Fibroblast of skin of right biceps (primary cell): ENCODE data around the gene CAP1.

Experiments used
- DNase-seq: peaks from one replicate; pipeline ENCODE4 v3.0.0-alpha.2; 2013

Gene CAP1

DNA sequence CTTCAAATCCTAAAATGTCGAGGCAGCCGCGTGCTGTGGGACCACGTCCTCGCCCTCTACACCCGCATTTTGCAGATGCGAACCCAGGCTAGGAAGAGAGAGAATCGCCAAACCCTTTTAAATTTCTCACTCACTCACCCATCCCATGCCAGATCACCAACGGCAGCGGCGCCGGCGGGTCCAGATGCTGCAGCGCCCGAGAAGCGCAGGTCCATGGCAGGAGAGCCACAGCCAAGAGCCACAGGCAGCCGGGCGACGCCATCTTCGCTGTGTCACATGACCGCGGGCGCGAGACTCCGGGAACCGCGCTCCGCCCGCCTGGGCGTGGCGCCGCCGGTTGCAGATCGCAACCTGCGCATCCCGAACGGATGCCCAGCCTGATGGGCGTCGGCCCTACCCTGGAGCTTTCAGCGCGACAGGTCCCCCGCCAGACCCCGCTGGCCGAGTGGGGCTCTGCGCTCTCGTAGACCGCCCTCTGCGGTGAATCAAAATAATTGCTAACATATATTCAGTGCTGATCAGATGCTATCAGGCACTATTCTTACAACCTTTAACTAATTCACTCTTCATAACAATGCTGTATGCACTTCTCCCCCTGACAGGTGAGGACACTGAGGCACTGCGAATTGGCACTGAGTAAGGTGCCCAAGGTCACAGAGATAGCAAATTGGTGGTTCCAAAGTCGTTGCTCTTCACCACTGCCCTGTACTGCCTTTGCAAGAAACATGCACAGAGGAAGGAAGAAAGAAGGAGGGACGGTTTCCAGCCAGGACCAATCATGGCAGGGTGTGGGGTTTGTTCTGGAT, 56.7 kb downstream of the CAP1 start, which contains the start of gene PPT1:
TSS of gene PPT1 (minus strand) at position 276 of the 806 bp plus-strand sequence. CDS start at position 262, 14 bp downstream.
- DNase-seq, result peak; percentile 71

DNA sequence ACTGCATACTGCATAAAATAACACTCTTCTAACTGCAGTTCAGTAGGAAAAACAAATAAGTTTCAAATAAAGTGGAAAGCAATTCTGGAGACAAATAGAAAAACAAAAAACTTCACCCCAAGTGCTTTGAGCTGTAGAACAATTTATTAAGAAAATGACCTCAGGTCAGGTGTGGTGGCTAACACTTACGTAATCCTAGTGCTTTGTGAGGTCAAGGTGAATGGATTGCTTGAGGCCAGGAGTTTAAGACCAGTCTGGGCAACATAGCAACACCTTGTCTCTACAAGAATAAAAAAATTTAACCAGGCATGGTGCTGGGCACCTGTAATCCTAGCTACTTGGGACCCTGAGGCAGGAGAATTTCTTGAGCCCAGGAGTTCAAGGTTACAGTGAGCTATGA, 61.5 kb downstream of the CAP1 start:
- DNase-seq, result no peak

DNA sequence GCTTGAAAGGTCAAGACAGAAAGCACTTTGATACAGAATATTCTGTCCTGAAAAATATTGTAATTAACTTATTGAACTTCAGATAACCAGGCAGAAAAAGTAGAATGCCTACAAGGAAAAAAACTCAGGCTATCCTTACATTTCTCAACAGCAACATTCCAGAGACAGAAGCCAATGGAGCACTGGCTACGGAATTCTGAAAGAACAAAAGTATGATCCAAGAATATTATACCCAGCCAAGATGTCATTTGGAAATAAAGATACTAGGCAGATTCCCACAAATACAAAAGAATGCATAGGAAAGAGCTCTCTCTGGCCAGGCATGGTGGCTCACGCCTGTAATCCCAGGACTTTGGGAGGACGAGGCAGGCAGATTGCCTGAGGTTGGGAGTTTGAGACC, 62.4 kb downstream of the CAP1 start:
- no peak for DNase-seq

DNA sequence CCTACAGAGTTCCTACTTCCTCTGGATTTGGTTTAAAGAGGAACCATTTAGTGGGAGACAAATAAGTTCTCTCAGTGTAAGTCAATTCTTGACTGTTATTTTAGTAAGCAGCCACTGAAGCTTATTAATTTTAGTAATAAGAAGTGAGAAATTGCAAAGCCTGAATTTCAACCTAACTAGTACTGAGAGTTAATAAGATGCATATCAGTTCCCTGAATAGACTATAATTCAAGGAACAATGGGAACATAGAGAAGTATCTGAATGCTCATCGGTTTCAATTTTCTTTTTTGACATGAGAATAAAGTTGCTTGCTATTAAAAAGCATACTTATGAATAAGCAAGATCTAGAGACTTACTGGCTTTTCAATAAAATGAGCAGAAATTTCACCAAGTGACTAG, 64.5 kb downstream of the CAP1 start:
- DNase-seq, result no peak

DNA sequence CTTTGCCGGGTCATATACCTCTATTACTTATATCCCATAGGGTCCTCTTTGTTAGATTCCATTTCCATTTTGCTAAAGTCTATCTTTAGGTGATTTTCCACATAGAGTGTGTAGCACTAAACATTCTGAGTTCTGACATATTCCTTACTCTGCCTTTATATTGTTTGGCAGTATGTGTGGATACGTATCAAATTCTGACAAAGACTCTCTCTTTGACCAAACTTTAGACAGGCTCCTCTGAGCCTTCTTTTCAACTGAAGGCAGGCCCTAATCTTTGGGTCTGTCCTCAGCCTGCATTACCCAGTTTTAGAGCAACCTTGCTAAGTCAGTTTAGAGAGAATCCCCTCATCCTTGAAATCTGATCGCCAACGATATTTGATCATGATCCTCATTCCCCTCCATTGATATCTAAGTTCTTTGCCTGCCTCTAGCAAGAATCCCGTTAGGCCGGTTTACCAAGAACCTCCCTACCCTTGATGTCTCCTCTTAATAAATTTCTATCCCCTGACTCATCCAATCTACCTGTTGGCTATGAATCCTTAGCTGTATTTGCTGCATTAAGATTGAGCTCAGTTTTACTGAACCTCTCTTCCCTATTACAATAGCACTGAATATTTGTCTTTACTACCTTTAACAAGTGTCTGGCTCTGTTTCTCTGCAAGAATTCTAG, 66.9 kb downstream of the CAP1 start:
- DNase-seq, result no peak

DNA sequence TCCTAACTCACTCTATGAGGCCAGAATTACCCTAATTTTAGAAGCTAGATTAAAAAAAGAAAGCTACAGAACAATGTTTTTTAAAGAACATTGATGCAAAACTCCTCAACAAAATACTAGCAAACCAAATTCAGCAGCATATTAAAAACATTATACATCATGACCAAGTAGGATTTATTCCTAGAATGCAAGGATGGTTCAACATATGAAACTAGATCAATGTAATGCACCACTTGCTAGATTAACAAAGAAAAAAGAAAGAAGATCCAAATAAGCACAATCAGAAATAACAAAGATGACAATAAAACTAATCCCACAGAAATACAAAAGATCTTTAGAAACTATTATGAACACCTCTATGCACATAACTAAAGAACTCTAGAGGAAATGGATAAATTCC, 69.9 kb downstream of the CAP1 start:
- DNase-seq, result no peak

DNA sequence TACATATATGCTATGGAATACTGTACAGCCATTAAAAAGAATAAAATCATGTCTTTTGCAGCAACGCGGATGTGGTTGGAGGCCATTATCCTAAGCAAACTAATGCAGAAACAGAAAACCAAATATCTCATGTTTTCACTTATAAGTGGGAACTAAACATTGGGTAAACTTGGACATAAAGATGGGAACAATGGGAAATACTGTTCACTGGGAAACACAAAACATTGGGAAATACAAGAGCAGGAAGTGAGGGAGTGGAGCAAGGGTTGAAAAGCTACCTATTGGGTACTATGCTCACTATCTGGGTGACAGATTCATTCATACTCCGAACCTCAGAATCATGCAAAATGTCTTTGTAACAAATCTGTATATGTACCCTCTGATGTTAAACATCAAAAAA, 73.9 kb downstream of the CAP1 start:
- no peak for DNase-seq

DNA sequence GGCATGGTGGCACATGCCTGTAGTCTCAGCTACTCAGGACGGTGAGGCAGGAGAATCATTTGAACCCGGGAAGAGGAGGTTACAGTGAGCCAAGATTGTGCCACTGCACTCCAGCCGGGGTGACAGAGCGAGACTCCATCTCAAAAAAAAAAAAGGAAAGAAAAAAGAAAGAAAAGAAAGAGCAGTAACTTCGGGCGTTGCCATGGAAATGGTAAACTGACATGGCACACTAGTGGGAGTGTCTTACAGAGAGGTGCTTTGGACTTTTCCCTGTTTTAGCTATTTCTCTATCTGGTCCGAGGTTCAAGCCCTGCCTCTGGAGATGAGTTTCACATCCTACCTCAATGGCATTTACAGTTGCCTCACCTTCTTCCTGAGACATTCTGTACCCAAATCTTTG, 79.6 kb downstream of the CAP1 start:
- DNase-seq, result no peak
